Stimulated activated CD8-positive, alpha-beta memory T cell treated with anti-CD3 and anti-CD28 coated beads, Interleukin-12 subunit alpha, Interleukin-12 subunit beta, amount 100 ng/mL, for 4 hours (primary cell): ENCODE measurements around the gene MAPK13.
"Not testable (repeated sequence)": the region's sequence is repeated elsewhere in the genome, so short reads cannot be mapped to it uniquely, and the experiment has no call there.

Source experiments
- DNase-seq: peaks from one replicate; pipeline ENCODE4 v3.0.0-alpha.2; 2020; ENCODE audit warnings: low read depth

The MAPK13 gene

DNA sequence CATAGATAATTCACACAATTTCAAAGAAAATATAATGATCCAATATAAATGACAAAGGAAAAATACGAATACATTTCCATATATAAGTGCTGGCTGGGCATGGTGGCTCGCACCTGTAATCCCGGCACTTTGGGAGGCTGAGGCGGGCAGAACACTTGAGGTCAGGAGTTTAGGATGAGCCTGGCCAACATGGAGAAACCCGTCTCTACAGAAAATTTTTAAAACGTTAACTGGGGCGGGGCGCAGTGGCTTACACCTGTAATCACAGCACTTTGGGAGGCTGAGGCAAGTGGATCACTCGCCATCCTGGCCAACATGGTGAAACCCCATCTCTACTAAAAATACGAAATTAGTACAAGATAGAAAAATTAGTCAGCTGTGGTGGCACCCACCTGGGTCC is 14.9 kb upstream of the MAPK13 start:
- no peak for DNase-seq

DNA sequence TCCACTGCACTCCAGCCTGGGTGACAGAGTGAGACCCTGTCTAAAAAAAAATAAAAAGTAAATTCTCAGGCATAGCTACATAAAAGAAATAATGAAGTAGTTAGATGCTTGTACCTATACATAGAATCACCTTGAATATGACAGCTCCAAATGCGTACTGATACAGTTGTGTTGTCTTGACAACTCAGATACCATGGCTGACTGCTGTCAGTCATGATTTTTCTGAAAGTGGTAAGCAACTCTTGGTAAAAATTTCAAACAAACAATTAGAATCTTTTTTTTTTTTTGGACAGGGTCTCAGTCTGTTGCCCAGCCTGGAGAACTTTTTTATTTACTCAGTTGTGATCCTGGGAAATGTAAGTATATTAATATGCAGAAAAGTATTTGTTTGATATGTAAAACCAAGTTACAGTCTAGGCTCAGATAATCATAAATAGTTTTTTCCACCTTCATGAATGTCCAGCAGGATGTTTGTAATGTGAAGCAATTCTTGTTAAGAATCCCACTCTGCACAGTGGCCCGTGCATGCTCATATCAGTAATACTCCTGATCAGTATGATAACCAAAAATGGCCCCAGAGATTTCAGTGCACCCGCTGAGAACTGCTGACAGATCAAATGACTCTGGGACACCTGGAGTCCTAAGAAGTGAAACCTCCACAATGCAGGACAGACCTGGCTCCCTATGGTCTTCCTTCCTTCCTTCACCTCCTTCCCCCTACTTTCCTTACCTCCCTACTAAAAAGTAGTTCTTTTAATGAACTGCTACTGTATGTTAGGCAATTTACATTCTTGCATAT is 14.0 kb upstream of the MAPK13 start:
- DNase-seq: no peak

DNA sequence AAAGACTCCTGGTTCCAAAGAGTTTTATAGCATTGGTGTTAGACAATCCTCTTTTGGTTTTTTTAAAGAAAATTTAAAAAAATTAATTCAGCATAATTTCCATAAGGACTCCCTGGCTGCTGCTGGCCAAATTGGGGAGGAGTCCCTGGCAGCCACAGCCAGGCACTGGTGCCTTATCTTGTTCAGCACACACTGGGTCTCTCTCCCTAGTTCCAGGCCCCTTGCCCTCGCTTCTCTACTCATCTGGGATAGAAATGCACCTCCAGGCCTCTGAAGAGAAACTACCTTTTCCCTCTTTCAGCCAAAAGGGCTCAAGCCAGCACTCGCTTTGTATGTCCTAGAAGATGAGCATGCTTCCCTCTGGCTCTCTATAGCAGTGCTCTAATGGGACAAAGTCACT is 13.4 kb upstream of the MAPK13 start:
- no peak for DNase-seq

DNA sequence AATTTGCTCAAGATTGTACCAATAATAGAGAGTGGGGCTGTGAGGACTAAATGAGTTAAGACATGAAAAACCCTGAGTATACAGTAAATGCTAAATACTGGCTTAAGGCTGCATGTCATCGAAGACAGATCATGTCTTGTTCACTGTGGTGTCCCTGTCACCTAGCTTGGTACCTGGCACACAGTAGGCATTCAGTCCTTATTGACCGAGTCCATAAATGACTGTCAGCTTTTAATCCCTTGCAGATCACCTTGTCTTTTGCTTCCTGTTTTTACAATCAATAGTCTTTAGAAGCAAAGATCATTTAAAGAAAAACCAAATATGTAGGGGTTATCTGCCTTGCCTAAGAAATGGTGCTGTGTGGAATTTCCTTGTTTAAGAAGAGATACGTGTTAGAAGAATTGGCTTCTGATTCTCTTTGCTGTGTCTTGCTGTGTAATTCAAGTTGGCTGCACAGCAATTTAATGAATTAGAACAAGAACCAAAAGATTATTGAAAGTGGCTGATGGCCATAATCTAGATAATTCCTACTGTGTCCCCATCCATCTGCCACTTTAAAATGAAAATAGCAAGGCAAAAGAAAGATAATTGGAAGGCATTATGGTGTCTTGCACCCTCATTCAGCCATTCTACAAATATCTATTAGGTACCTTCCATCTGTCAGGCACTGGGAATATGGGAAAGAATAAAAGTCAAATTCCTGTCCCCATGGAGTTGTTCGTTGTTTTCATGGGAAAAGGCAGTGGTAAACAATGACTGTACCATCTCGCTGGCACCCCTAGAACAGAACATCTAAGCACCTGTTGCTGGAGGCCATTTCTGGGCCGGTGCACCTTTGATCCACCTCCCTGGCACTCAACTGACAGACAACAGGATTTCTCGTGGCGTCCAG is 12.4 kb upstream of the MAPK13 start:
- no peak for DNase-seq

DNA sequence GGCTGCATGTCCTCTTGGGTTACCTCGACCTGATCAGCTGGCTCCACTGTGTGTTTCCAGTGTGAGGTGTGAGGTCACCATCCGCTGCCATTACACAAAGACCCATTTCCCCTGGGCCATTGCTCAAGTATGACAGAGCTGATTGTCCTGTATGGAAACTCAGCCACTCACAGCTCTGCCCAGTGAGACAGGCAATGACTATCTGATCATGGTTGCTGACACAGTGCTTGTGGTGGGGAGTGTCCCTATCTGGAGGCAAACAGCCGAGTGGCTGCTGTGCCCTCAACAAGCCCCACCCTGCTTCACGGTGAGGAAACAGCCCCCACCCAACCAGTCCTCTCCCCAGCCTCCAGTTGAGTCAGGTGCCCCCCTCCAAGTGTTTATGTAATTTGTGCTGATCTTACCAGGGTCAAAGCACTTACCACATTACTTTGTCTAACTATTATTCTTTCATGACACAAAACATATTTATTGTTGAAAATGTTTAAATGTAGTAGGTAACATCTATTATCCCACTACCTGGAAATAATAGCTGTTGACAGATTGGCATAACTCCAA is 11.7 kb upstream of the MAPK13 start:
- DNase-seq: peak; percentile 59

DNA sequence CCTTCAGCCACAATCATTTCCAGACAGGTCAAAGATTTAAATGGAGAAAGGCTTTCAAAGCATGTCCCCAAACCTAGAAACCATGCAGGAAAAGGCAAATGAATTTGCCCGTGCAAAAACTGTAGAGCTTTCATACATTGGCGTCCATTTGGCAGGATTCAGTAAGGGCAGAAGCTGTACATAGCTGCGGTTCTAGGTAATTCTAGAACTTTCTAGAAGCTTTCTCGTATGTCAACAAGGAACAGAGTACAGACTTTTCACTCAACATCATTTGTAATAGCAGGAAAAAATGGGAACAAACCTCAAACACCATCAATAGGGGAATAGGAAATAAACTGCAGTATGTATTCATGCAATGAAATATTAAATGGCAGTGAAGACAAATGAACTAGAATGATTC is 11.1 kb upstream of the MAPK13 start:
- no peak for DNase-seq

DNA sequence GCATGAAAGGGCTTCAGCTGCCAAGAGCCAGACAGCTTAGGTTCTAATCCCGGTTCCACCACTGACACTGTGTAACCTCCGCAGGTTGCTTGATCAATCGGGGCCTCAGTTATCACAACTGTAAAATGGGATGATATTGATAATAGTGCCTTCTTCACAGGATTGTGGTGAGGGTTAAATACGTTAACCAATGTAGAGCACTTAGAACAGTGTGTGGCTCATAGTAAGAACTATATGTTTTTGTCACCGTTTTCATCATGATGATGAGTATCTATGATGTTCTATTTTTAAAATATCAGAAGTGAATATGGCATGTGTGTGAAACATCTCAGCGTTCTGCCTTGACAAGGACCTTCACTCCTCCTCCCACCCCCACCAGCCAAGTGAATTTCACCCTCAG is 10.3 kb upstream of the MAPK13 start:
- DNase-seq: no peak

DNA sequence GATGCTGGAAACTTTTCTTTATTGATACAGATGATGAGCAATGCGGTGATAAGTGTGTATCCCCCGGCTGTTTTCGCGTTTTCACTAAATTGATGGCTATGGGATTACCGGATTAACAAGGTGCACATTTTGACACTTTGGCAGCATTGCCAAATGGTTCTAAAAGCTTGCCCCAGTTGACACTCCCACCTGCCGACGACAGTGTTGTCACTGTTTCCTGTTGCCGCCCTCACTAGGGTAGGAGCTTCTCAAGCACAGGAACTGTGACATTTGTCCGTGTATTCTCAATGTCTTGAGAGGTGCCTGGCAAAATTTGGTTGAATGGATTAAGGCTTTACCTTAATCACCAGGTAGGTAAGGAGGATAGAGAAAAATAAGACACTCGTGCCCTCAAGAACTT is 9.8 kb upstream of the MAPK13 start:
- peak; percentile 61 for DNase-seq

DNA sequence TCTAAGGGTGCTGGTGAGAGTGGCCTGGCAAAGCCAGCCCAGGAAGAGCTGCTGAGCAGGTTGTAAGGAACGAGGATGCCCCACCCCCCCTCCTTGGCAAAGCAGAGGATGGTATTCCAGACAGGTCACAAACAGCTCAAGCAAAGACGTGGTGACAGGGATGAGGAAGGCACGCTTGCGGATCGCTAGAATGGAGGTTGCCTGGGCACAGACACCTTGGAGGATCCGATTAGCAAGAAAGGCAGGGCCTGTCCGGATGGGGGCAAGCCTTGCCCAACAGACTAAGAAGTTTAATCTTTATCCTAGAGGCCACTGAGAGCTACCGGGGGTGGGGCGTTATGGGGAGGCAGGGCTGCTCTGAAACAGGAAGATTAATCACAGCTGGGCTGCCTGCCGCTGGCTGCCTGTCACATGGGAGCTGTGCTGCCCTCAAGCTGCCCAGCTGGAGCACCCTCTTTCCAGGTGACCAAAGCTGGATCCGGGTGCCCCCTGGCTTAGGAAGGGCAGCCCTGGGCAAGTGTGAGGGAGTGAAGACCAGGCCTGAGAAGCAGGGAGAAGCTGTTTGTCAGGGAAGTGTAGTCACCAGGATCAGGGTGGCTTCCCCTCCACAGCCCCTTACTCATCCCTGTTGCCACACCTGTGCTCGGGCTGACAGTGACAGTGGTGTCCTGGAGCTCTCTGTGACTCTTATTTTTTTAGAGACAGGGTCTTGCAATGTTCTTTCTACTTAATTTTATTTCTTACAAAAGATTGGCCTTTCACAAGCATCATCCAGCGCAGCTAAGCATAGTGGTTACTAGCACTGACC is 9.1 kb upstream of the MAPK13 start:
- peak; percentile 33 for DNase-seq

DNA sequence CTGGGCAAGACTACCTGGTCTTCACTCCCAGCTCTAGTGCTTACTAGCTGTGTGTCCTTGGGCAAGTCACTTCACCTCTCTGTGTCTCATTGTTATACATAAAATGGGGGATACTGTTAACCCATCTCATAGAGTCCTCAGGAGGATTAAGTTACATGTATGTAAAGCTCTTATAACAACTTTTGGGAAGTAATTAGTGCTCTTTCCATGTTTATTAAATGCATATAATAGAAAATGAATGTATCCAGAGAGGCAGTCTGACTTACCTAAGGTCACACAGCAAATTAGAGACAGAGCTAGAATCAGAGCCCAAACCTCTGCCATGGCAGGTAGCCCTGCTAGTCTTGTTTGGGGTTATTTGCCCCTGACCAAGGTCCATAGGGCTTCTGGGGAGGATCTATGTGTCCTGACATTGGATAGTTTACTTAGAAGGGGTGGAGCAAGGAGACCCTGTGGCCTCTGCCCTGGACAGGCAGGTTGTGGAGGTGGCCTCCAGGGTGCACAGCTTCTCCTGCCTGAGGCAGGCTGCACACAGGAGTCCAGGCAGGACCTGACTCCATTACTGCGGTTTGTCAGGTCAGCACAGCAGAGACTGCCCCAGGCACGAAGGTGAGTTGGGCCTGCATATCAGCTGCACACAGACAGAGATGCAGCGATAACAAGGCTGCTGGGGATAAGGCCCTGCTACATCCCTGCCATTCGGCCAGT is 8.4 kb upstream of the MAPK13 start:
- no peak for DNase-seq

DNA sequence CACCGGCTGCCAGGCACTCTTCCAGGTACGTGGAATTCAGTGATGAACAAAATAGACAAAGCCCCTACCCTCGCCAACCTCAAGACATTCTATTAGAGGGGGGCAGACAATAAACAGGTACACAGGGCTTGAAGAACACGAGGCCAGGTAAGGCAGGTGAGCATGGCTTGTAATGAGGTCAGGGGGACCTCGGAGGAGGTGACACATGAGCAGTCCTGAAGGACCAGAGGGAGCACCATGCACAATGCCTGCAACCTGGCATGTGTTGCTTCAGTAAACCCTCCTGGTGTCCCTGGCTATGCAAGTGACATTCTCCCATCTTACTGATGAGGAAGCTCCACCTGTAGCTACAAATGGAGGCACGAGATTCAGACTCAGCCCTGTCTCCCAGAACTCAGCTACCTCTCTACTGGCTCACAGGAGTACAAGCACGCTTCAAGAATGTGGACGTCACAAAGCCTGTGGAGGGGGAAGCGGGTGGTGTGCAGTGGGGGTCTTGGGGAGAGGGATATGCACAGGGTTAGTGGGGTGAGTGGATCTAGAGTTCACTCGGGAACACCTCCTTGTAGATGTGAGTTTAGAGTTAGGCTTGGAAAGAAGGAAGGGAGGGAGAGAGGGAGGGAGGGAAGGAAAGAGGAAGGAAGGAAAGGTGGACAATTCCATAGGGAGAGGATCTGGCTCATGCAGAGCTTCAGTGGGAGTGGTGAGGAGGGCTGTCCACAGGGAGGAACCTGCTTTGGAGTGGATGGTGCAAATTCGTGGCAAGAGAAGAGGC is 7.6 kb upstream of the MAPK13 start:
- no peak for DNase-seq

DNA sequence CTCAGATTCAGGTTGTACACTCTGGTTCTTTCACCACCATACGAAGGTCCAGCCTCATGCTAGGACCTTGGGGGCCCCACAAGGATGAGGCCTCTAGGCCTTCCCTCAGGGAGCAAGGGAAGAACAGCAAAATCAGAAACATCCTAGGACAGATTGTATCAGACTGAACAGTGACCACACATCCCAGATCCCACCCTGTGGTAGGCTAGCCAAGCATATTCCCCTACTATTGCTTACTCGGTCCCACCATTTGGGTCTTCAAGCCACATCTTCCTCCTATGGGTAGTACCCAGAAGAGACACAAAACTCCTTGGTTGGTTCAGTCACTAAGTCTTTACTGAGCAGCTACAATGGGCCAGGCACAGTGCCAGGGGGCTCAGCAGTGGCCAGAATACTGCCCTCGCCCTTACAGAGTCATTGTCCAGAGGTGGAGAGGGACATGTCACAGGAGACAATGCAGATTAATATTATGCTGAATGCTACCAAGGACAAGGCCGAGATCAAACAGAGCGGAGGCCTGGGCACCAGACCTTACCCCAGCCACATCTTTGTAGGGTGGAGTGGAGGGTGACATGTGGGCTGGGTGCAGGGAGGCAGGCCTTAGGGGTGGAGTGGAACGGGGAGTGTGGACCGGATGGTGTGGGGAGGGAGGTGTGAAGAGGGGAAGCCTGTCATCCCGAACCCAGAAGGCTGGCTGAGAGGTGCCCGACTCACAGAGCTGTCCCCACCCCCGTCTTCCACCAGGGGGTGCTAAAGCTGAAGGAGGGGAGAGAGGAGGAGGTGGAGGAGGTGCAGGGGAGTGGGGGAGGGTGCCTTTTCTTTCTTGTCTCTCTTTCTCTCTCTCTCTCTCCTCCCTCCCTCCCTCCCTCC is 6.8 kb upstream of the MAPK13 start:
- DNase-seq: peak; percentile 79

DNA sequence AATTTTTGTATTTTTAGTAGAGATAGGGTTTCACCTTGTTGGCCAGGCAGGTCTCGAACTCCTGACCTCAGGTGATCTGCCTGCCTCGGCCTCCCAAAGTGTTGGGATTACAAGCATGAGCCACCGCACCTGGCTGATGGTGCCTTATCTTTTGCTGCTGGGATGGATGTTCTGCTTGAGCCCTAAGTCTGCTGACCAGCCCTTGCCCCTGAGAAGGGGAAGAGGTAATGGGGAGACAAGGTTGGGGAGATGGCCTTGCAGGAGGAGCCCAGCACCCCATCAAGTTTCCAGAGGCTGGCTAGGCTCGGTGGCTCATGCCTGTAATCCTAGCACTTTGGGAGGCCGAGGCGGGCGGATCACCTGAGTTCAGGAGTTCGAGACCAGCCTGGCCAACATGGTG is 6.0 kb upstream of the MAPK13 start:
- not testable (repeated sequence) for DNase-seq

DNA sequence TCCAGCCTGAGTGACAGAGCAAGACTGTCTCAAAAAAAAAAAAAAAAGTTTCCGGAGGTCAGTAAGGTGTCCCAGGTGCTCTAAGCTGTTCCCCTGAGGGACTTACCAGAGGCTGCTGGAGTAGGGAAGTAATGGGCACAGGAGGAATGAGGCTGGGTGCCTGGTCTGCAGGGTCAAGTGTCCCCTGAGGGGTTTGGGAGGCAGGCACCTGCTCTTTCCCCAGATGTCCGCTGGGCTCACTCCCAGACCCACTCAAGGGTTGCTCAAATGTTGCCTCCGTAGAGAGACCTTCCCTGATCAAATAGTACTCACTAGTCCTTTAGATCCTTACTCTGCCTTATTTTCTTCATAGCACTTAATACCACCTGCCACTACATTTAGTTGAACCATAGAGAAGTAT is 5.4 kb upstream of the MAPK13 start:
- DNase-seq: no peak

DNA sequence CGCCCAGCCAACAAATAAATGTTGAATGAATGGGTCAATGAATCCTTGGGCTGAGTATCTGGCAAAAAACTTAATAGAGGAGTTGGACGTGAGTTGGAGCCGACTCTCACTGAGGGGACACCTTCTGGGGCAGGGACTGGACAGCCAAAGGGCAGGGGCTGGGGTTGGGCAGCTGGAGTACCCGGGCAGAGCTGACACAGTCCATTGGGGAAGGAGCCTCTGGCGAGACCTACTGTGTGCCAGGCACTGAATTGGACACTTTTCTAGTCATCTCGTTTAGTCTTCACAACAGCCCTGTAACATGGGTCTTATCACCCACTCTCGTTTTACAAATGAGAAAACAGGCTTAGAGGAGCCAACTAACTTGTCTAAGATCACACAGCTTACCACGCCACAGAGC is 4.7 kb upstream of the MAPK13 start:
- DNase-seq: no peak

DNA sequence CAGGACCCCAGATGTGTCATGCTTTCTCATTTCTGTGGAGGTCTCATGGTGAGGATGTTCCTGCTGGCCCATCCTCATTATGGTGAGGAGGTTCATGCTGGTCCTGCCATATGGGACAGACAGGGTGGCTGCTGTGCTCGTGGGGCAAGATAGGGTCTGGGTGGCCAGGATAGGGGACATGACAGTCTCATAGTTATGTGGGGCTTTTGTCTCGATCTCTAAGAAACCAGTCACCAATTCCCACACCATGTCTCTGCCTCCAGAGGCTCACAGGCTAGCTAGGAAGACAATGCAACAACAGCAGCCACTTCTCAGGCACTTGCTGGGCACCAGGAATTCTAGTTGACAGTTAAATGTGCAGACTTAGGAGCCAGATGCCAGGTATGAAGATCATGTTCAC is 4.2 kb upstream of the MAPK13 start:
- no peak for DNase-seq

DNA sequence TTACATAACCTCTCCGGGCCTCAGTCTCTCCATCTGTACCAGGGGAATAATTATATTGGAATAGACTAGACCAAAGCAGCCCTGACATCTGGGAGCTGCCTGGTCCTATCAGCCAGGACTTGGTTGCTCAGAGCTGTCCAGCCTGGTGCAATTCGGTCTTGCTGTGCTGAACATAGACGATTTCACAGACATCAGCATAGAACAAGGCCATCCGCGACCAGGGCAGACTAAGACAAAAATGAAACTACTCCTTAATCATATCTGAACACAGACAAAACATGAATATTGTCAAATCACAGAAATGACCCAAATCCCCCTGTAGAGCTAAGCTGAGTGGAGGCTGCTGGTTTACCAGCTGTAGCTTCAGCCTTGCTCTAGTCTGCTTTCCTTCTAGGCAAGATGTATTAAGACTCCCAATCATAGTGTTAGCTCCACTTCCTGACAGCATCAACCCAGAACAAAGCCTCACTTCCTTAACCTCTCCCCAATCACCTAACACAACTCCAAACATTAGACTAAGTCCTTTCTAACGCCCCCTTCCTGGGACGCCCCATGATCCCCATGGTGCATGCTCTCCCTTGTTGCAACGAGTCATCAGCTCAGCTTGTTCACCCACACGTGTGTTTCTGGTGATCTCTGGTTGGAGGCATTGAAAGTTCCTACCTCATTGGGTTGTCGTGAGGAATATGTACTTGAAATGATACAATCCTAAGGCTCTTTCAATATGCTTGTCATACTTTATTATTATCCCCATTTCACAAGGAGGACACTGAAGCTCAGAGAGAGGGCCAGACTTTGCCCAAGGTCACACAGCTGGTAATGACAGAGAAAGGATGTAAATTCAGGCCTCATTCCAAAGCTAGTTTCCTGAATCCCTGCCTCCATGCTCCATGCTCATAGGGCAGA is 3.5 kb upstream of the MAPK13 start:
- no peak for DNase-seq

DNA sequence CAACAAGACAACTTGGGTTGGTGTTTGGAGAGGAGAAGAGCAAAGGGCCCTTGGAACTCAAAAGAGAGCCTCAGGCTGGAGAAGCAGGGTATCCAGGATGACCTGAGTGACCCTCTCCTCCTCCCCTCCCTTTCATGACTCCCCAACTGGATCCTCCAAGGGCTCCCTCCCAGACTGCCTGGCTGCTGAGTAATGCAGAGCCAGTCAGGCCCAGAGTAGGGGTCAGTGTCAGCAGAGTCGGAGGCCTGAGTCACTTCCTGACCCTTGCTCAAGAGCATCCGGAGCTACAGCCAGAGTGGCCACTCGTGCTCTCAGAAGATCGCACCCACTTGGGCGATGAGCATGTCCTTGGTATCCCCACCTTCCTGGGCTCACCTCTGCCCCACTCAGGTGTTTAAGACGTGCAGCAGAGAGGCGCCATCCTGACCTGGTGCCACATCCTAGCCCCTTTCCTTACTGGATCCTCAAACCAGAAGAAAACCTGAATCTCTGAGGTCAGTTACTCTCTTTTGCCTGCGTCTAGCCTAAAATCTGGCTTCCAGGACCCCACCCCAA is 2.8 kb upstream of the MAPK13 start:
- no peak for DNase-seq
